SH-SY5Y (cell line): ENCODE results near the gene SNAP29.

Experiments used
- GATA2 ChIP-seq: IDR thresholded peaks from 2 replicates; pipeline ENCODE4 v1.6.1; 2011; ENCODE audit warnings: mild to moderate bottlenecking, low read depth, low read length
- GATA3 ChIP-seq: IDR thresholded peaks from 2 replicates; pipeline ENCODE4 v1.6.1; 2011; ENCODE audit warnings: low read depth, mild to moderate bottlenecking, low read length, moderate library complexity

Gene SNAP29

GRCh38 chr22:20904008-20904979 lies 45.5 kb downstream of the SNAP29 start:
- TF ChIP-seq GATA2 (no peak), GATA3 (no peak)

GRCh38 chr22:20904980-20905355 lies 46.2 kb downstream of the SNAP29 start:
- TF ChIP-seq GATA2: no peak
- no peak for TF ChIP-seq GATA3

GRCh38 chr22:20905415-20906386 lies 46.9 kb downstream of the SNAP29 start:
- TF ChIP-seq GATA2: no peak
- TF ChIP-seq GATA3: no peak

DNA sequence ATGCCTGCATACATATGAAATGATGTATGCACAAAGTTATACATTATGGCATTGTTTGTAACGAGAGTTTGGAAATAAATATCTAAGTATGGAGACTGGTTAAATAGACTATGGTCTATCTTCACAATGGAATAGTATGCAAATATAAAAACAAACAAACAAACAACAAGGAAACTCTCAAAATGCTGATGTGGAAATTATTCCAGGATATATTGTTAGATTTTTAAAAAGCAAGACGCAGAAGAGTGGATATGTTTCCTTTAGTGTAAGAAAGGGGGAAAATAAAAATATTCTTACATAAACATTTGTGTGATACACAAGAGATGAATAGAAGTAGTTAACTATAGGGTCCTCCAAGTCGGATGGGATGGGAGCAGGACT lies 47.6 kb downstream of the SNAP29 start:
- no peak for TF ChIP-seq GATA2
- TF ChIP-seq GATA3: no peak

GRCh38 chr22:20909543-20910303 lies 50.9 kb downstream of the SNAP29 start:
- TF ChIP-seq GATA3 (no peak), GATA2 (no peak)

- TF ChIP-seq GATA3 (no peak), GATA2 (no peak)
Observed at GRCh38 chr22:20912494-20912893, 53.7 kb downstream of the SNAP29 start.

DNA sequence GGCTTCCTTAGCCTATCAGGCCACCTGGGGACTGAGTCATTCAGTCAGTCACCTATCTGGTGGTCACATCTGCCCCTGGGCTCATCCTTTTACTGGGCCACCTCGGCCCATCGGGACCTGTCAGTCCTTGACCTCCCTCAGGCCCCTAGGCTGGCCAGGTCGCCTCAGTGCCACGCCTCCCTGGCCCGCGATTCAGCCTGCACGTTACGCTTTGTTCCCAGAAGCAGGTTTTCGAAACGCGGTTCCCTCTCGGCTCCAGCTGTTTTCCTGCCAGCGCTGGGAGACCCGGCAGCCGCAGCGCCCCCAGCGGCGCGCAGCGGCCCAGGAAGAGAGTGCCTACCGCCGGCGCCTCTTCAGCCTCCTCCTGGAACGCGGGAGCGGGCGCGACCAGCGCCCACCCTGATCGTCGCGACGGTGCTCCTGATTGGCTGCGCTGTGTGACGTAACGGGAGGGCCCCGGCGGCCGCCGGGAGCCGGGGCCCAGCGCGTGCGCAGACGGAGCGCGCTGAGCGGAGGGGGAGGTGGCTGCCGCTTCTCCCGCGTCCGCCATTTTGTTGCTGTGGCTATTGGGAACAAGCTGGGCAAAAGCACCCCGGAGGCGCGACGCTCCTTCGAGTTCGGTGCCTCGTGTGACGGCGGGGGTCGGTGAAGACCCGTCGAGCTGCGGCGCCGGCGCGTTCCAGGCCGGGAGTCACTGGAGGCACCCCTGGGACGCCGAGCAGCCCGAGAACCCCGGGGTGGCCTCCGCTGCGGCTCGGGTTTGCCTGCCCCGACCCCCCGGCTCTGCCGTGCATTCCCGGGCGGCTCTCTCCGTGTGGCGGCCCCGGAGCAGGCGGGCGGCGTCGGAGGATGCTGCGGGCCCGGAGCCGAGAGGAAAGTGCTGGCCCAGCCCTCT lies 58.4 kb downstream of the SNAP29 start, which contains the start of gene CRKL:
CRKL (plus strand) TSS at position 492 of the 895 bp plus-strand sequence. CDS start 528 bp downstream, outside the sequence.
- no peak for TF ChIP-seq GATA3
- peak; percentile 86 for TF ChIP-seq GATA2

DNA sequence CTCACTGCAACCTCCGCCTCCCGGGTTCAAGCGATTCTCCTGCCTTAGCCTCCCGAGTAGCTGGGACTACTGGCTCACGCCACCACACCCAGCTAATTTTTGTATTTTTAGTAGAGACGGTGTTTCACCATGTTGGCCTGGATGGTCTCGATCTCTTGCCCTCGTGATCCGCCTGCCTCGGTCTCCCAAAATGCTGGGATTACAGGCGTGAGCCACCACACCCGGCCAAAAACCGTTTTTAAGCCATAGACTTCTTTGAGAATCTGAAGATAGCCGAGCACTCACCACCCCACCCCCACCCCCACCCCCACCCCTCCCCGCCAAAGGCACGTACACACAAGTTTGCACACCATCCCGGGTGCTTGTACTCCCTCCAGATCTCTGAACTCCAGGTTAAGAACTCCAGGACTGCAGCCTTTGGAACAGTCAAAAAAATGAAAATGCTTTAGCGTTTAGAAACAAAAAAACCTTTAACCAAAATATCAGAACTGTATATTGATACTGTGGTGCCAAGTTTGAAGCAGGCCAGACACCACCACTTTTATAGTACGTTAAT lies 59.9 kb downstream of the SNAP29 start:
- TF ChIP-seq GATA3 (no peak), GATA2 (no peak)

DNA sequence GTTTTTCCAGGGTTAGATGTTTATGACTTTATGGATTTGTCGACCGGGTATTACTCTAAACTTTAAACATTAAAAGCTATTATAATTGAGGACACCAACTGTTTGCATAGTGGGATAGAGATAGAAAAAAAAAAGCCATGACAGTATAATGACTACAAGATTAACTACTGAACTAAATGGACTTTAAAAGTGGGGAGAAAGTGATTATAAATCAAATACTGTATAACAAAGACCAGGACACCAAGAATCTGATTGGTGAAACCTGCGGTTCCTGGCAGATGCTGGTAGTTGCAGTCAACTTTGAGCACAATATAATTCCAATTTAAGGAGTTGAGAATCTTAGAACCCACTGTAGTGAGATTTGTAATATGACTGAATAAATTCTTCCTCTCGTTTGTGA lies 60.9 kb downstream of the SNAP29 start:
- TF ChIP-seq GATA3 (no peak), GATA2 (no peak)

DNA sequence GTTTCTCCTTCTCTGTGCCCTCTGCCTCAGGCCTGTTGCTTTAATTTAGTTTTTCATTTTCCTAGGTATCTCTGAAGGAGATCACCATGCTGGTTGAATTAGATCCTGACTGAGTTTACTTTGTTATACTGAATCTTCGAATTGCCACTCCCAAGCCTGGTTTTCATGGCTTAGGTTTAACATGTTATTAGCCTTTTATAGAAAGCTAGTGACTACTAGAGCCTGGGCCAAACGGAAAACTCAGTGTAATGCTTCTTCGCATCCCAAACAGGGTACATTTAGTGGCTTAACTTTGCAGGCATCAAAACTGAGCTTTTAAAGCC lies 62.0 kb downstream of the SNAP29 start:
- TF ChIP-seq GATA2: no peak
- TF ChIP-seq GATA3: no peak

DNA sequence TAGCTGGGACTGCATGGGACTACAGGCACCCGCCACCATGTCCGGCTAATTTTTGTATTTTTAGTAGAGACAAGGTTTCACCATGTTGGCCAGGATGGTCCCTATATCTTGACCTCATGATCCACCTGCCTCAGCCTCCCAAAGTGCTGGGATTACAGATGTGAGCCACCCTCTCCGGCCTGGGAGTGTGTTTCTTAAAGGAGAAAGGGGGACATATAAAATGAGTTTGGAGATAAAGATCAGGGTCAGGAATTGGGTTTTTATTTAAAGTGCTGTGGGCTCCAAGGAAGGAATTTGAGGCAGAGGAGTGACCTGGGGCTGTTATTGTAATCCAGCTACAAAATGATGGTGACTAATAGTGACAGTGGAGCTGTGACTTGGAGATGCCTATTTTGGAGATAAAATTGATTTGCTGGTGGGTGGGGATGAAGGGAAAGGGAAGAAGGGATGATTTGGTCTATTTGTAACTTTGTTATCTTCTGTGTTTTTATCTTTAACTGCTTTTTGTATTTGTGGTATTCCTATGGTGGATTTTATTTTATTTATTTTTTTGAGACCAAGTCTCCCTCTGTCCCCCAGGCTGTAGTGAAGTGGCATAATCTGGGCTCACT lies 63.4 kb downstream of the SNAP29 start:
- no peak for TF ChIP-seq GATA2
- no peak for TF ChIP-seq GATA3

GRCh38 chr22:20926243-20926642 lies 67.4 kb downstream of the SNAP29 start:
- TF ChIP-seq GATA2 (no peak), GATA3 (no peak)

- no peak for TF ChIP-seq GATA3
- TF ChIP-seq GATA2: no peak
Observed at GRCh38 chr22:20927940-20928572, 69.2 kb downstream of the SNAP29 start.

- TF ChIP-seq GATA2 (no peak), GATA3 (no peak)
Observed at GRCh38 chr22:20928573-20928967, 69.8 kb downstream of the SNAP29 start.
